GM06990 (cell line): Measurements from ENCODE around the gene ARHGAP23.
"Not testable (repeated sequence)": the region's sequence is repeated elsewhere in the genome, so short reads cannot be mapped to it uniquely, and the experiment has no call there.

Experiments
- DNase-seq: peaks from one replicate; pipeline ENCODE4 v3.0.0-alpha.2; 2011; ENCODE audit not compliant: insufficient read length; ENCODE audit errors: extremely low read depth
- H3K27me3 ChIP-seq: replicated peaks from 2 replicates; pipeline ENCODE4 v1.6.0; 2011; ENCODE audit warnings: low read length; ENCODE audit not compliant: control insufficient read depth, insufficient read depth
- H3K36me3 ChIP-seq: 2 replicates; pipeline ENCODE4 v1.5.1; 2011; ENCODE audit warnings: low read length; ENCODE audit not compliant: control insufficient read depth, insufficient read depth
- H3K4me3 ChIP-seq: replicated peaks from 2 replicates; pipeline ENCODE4 v1.5.1; 2011; ENCODE audit warnings: low read depth, mild to moderate bottlenecking, control low read depth, low read length
- TF ChIP-seq, protein P1 (sequence below): IDR thresholded peaks from 2 replicates; pipeline ENCODE4 v1.5.1; 2011; ENCODE audit warnings: low read length, control low read depth, mild to moderate bottlenecking, inconsistent platforms; ENCODE audit not compliant: insufficient read depth, poor library complexity, severe bottlenecking

The ARHGAP23 gene

DNA sequence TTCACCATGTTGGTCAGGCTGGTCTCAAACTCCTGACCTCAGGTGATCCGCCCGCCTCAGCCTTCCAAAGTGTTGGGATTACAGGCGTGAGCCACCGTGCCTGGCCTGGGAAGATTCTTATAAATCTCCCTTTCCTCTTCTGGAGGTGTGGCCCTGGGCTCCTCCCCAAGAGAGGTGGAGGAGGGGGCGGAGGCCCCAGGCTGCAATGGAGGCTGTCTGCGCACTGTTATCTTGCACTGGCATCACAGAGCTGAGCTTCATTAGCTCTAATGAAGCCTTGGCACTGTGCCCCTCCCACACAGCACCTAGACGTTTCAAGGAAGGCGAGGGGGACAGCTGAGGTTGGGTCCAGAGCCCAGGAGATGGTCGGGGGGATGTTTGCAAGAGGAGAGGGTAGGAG, 7.5 kb downstream of the ARHGAP23 start:
- TF ChIP-seq, protein P1, sequence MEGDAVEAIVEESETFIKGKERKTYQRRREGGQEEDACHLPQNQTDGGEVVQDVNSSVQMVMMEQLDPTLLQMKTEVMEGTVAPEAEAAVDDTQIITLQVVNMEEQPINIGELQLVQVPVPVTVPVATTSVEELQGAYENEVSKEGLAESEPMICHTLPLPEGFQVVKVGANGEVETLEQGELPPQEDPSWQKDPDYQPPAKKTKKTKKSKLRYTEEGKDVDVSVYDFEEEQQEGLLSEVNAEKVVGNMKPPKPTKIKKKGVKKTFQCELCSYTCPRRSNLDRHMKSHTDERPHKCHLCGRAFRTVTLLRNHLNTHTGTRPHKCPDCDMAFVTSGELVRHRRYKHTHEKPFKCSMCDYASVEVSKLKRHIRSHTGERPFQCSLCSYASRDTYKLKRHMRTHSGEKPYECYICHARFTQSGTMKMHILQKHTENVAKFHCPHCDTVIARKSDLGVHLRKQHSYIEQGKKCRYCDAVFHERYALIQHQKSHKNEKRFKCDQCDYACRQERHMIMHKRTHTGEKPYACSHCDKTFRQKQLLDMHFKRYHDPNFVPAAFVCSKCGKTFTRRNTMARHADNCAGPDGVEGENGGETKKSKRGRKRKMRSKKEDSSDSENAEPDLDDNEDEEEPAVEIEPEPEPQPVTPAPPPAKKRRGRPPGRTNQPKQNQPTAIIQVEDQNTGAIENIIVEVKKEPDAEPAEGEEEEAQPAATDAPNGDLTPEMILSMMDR = no peak
- Histone ChIP-seq H3K27me3 (no peaks in the 10 kb centered on the region; the same call in 1 of the 2 replicates), H3K4me3 (no peak overlapping the region), H3K36me3 (no peaks in the 10 kb centered on the region)
- no peak for DNase-seq

- H3K4me3 ChIP-seq = no peak overlapping the region
- no peaks in the 10 kb centered on the region for H3K36me3 ChIP-seq
- no peak for DNase-seq
- TF ChIP-seq, protein P1 = no peak
- no peaks in the 10 kb centered on the region; the same call in 1 of the 2 replicates for H3K27me3 ChIP-seq
These were observed 8.1 kb downstream of the ARHGAP23 start for GRCh38 chr17:38436386-38436785.

DNA sequence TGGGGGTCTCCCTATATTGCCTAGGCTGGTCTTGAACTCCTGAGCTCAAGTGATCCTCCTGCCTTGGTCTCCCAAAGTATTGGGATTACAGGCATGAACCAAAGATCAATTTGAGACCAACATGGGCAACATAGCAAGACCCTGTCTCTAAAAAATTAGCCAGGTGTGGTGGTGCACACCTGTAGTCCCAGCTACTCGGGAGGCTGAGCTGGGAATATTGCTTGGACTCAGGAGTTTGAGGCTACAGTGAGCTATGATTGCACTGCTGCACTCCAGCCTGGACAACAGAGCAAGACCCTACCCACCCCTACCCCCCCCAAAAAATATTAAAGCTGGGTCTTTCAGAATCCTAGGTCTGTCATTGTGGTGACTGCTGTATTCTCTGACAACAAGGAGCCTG, 9.0 kb downstream of the ARHGAP23 start:
- not testable (repeated sequence) for DNase-seq

DNA sequence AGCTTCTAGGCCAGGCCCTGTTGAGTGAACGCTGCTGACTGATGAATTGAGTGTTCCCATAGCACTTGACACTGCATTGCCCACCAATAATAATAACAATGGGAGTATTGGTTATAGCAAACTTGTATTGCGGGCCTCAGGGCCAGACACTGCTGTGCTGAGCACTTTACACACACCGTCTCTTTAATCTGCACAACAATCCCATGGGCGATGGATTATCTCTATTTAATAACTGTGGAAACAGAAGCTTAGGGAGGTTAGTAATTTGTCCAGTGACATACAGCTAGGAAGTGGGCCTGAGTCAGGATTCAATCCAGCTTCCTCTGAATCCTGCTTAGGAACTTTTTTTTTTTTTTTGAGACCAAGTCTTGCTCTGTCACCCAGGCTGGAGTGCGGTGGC, 11.2 kb downstream of the ARHGAP23 start:
- TF ChIP-seq, protein P1 = no peak
- no peak overlapping the region for H3K4me3 ChIP-seq
- H3K27me3 ChIP-seq = no peaks in the 10 kb centered on the region; the same call in 1 of the 2 replicates
- no peaks in the 10 kb centered on the region for H3K36me3 ChIP-seq
- DNase-seq = no peak

More for the DNA sequence above, 9.0 kb downstream of the ARHGAP23 start:
- not testable (repeated sequence) for H3K4me3 ChIP-seq, H3K27me3 ChIP-seq, H3K36me3 ChIP-seq

GRCh38 chr17:38440614-38441397, 12.5 kb downstream of the ARHGAP23 start:
- no peaks in the 10 kb centered on the region for H3K36me3 ChIP-seq
- TF ChIP-seq, protein P1 = no peak

GRCh38 chr17:38441429-38442061, 13.3 kb downstream of the ARHGAP23 start:
- Histone ChIP-seq H3K4me3 (no peak overlapping the region), H3K36me3 (no peaks in the 10 kb centered on the region), H3K27me3 (no peaks in the 10 kb centered on the region; the same call in 1 of the 2 replicates)
- TF ChIP-seq, protein P1 = no peak
- DNase-seq = no peak

More at GRCh38 chr17:38440614-38441397, 12.5 kb downstream of the ARHGAP23 start:
- Histone ChIP-seq H3K4me3 (no peak overlapping the region), H3K27me3 (no peaks in the 10 kb centered on the region; the same call in 1 of the 2 replicates)
- DNase-seq = no peak
